ENCODE measurements around the gene SPAG17.

The SPAG17 gene

GRCh38 chr1:118118873-118119463 lies 66.1 kb downstream of the SPAG17 start:
- no peak for DNase-seq (ENCODE audit: low spot score)

GRCh38 chr1:118118469-118118868 lies 66.6 kb downstream of the SPAG17 start:
- DNase-seq (ENCODE audit: low spot score) (no peak), FAIRE-seq (no peak)

More at GRCh38 chr1:118118873-118119463, 66.1 kb downstream of the SPAG17 start:
- no peak for FAIRE-seq

- no peak for FAIRE-seq
- DNase-seq (ENCODE audit: low spot score), result no peak
These were observed 67.5 kb downstream of the SPAG17 start for GRCh38 chr1:118117521-118117920.

GRCh38 chr1:118116909-118117308 lies 68.1 kb downstream of the SPAG17 start:
- FAIRE-seq (no peak), DNase-seq (ENCODE audit: low spot score) (no peak)

GRCh38 chr1:118116401-118116800 lies 68.6 kb downstream of the SPAG17 start:
- DNase-seq (ENCODE audit: low spot score), result no peak
- no peak for FAIRE-seq

- FAIRE-seq (no peak), DNase-seq (ENCODE audit: low spot score) (no peak)
These were observed 69.3 kb downstream of the SPAG17 start for GRCh38 chr1:118115567-118116295.

- no peak for FAIRE-seq
- DNase-seq (ENCODE audit: low spot score), result no peak
These were observed 71.8 kb downstream of the SPAG17 start for GRCh38 chr1:118113261-118113660.

- FAIRE-seq (no peak), DNase-seq (ENCODE audit: low spot score) (no peak)
These were observed 74.4 kb downstream of the SPAG17 start for GRCh38 chr1:118110580-118110979.

GRCh38 chr1:118104951-118105350 lies 80.1 kb downstream of the SPAG17 start:
- DNase-seq (ENCODE audit: low spot score) (no peak), FAIRE-seq (no peak)

GRCh38 chr1:118102445-118102844 lies 82.6 kb downstream of the SPAG17 start:
- DNase-seq (ENCODE audit: low spot score) (no peak), FAIRE-seq (no peak)

GRCh38 chr1:118101999-118102398 lies 83.0 kb downstream of the SPAG17 start:
- FAIRE-seq (no peak), DNase-seq (ENCODE audit: low spot score) (no peak)

GRCh38 chr1:118101515-118101844 lies 83.5 kb downstream of the SPAG17 start:
- FAIRE-seq (no peak), DNase-seq (ENCODE audit: low spot score) (peak; percentile 20)

- DNase-seq (ENCODE audit: low spot score) (no peak), FAIRE-seq (no peak)
These were observed 84.1 kb downstream of the SPAG17 start for GRCh38 chr1:118100686-118101514.

GRCh38 chr1:118099686-118100085 lies 85.3 kb downstream of the SPAG17 start:
- DNase-seq (ENCODE audit: low spot score), result no peak
- FAIRE-seq, result no peak

- DNase-seq (ENCODE audit: low spot score) (no peak), FAIRE-seq (no peak)
These were observed 87.2 kb downstream of the SPAG17 start for GRCh38 chr1:118097622-118098348.

GRCh38 chr1:118093017-118093416 lies 92.0 kb downstream of the SPAG17 start:
- FAIRE-seq (no peak), DNase-seq (ENCODE audit: low spot score) (no peak)

- DNase-seq (ENCODE audit: low spot score) (no peak), FAIRE-seq (no peak)
These were observed 94.9 kb downstream of the SPAG17 start for GRCh38 chr1:118090130-118090529.

GRCh38 chr1:118085365-118085764 lies 99.7 kb downstream of the SPAG17 start:
- no peak for FAIRE-seq
- no peak for DNase-seq (ENCODE audit: low spot score)

- DNase-seq (ENCODE audit: low spot score) (no peak), FAIRE-seq (no peak)
These were observed 100.6 kb downstream of the SPAG17 start for GRCh38 chr1:118084400-118084799.

GRCh38 chr1:118082984-118083383 lies 102.0 kb downstream of the SPAG17 start:
- FAIRE-seq, result no peak

GRCh38 chr1:118081387-118081786 lies 103.6 kb downstream of the SPAG17 start:
- DNase-seq (ENCODE audit: low spot score), result no peak
- no peak for FAIRE-seq

More at GRCh38 chr1:118082984-118083383, 102.0 kb downstream of the SPAG17 start:
- no peak for DNase-seq (ENCODE audit: low spot score)

All from RCC 7860 (cell line).